ENCODE data around the gene NEDD4L. TPM values are rescaled to one million over a fixed set of nuclear protein-coding genes. Genes with fewer than 3 reads are reported as not detected.
"Not testable (repeated sequence)": the region's sequence is repeated elsewhere in the genome, so short reads cannot be mapped to it uniquely, and the experiment has no call there.

NEDD4L gene
- total RNA-seq, 1 experiment from 2014 or later, result 10.9 TPM

- DNase-seq (ENCODE audit: low read depth), result peak; percentile 30
Observed at GRCh38 chr18:58263055-58263957, 219.3 kb downstream of the NEDD4L start.

- DNase-seq (ENCODE audit: low read depth), result no peak
Observed at GRCh38 chr18:58264075-58264474, 220.0 kb downstream of the NEDD4L start.

DNA sequence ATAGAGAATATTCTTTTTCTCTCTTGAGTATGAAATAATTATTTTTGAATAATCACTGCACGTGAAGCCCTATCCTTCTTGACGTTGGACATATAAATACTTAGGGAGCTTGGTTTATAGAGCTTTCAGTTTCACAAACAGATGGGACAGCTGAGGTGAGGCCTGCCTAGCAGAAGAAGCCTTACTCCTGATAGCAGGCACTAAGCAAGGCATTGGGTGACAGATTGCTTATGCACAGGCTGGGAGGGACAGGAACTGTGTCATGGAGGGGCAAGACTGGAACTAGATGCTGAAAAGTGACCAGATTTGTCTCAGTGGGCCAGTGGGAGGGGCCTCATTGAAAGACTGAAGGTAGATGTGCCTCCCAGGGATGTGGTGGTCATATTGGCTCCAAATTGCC, 220.8 kb downstream of the NEDD4L start:
- DNase-seq (ENCODE audit: low read depth), result no peak

DNA sequence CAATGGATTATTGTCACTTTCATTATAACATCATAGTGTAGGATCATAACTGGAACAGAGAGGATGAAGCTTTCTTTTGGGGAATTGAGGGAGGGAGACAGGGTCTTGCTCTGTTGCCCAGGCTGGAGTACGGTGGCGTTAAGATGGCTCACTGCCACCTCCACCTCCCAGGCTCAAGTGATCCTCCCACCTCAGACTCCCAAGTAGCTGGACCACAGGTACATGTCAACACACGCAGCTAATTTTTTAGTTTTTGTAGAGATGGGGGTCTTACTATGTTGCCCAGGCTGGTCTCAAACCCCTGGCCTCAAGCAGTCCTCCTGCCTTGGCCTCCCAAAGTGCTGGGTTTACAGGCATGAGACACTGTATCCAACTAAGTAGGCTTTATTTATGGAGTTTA, 221.5 kb downstream of the NEDD4L start:
- DNase-seq (ENCODE audit: low read depth), result not testable (repeated sequence)

- DNase-seq (ENCODE audit: low read depth), result no peak
Observed at GRCh38 chr18:58266291-58266690, 222.3 kb downstream of the NEDD4L start.

DNA sequence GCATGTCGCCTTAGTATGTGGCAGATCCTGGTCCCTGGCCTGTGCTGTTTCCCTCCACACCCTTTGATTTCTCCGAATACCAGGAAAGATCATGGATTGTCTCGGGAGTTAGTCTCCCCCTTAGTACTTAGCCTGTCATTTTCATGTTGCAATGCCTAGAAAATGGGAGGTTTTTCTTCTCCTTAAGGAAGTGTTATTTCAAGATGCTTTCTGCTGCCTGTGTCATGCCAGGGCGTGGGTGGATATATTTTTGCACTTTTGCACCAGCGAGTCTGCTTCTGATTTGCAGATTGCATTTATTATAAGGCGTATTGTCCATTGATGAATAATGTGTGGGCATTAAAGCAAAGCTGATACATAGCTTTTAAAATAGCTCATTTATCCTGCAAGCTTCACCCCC, 223.5 kb downstream of the NEDD4L start:
- DNase-seq (ENCODE audit: low read depth), result no peak

GRCh38 chr18:58268849-58269248, 224.8 kb downstream of the NEDD4L start:
- peak; percentile 88 for DNase-seq (ENCODE audit: low read depth)

DNA sequence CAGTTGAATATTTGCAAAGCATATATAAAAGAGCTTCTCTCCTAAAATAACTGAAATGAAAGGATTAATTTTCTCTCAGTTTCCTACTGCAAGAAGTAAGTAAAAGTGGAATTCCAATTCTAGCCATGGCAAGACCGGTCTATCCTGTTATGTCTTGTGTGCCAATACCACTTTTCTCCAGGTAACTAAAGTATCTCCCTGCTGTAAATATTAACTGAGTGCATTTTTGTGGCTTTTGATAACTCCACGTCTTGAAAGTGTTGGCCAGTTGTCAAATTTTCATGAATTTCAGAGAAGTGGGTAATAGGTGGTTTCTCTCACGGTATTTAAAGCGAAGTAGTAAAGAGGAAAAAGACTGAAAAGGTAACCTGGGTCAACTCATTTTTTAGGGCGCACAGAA, 225.9 kb downstream of the NEDD4L start:
- no peak for DNase-seq (ENCODE audit: low read depth)

DNA sequence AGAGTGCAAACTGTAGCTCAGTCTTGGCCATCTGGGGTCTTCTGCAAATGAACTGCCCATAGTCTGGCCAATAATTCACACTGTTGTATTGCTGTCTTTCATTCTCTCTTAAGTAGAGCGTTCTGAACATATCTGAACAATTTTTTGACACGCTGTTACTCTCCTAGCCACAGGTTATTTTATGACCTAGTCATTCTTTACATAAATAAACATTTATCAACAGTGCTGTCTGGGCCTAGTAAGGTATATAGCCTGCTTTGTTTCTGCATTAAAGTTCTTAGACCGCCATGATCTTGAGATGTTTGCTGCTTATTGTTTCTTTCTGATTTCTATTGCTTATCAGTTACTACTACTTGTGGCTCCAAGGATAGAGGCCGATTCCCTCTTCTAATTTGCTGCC, 226.4 kb downstream of the NEDD4L start:
- no peak for DNase-seq (ENCODE audit: low read depth)

- no peak for DNase-seq (ENCODE audit: low read depth)
Observed at GRCh38 chr18:58271770-58272169, 227.7 kb downstream of the NEDD4L start.

GRCh38 chr18:58272209-58272608, 228.2 kb downstream of the NEDD4L start:
- no peak for DNase-seq (ENCODE audit: low read depth)

DNA sequence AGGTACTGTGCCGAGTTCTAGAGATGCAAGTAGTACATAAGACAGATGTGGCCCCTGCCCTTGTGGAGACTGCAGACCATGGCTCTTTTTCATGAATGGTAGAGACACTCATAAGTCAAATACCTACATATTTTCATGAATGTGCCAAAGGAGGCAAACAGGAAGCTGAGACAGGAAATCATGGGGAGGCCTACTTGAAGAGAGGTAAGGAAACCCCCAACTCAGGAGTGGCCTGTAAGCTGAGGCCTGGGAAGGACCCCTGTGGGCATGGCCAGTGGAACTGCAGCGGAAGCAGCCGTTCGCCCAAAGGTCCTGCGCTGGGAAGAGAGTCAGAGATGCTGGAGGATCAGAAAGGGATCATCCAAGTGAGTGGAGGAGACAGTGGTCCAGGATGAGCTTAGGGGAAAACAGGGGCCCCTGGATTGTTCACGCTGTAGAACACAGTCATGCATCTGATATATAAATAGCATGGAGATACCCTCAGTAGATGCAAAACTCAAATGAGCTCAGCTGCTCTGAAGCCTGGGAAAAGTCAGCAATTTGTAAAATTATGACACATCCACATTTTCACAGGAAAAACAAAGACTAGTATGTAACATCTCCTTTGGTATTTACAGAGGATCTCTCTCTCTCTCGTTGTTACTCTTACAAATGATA, 228.9 kb downstream of the NEDD4L start:
- no peak for DNase-seq (ENCODE audit: low read depth)

- DNase-seq (ENCODE audit: low read depth), result no peak
Observed at GRCh38 chr18:58275176-58275575, 231.2 kb downstream of the NEDD4L start.

DNA sequence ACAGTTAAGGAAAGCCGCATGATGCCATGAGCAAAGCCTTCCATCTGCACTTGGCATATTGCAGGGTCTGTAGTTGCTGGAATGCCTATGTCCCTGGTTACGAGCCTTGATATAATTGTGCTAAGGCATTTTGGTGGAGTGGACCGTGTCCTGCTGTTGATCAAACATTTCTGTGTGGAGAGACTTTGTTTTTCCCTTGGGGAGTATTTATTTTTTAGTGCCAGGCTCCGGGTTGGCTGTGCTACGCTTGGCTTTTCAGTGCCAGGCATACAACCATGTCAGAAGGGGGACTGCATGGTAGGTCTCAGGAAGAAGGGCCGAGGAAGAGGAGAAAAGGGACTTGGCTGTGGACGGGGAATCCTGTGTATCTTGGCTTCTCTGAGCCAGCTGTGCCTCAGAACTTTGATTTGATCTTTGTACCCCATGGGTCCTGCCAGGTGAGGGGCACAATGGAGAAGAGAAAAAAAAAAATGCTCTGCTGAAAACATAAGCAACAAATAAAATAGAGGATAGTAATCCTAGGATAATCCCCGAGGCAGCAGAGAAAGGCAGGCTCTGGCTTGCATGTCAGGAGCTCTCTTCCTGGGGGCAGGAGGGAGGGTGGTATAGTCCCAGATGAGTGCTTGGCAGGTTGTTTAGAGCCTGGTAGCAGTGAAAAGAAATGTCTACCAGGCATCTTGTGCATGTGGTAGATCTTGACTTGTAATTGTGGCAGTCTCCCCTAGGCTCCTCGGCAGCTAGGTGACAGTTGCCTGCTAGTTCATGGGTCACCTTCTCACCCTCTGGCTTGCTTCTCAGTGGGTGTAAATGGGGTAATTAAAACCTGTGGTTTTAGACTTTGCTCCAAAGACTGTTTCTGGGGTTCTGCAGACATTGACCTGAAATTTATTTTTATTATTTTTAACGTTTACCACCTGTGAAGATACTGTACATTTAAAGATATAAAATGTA, 233.0 kb downstream of the NEDD4L start:
- no peak for DNase-seq (ENCODE audit: low read depth)

DNA sequence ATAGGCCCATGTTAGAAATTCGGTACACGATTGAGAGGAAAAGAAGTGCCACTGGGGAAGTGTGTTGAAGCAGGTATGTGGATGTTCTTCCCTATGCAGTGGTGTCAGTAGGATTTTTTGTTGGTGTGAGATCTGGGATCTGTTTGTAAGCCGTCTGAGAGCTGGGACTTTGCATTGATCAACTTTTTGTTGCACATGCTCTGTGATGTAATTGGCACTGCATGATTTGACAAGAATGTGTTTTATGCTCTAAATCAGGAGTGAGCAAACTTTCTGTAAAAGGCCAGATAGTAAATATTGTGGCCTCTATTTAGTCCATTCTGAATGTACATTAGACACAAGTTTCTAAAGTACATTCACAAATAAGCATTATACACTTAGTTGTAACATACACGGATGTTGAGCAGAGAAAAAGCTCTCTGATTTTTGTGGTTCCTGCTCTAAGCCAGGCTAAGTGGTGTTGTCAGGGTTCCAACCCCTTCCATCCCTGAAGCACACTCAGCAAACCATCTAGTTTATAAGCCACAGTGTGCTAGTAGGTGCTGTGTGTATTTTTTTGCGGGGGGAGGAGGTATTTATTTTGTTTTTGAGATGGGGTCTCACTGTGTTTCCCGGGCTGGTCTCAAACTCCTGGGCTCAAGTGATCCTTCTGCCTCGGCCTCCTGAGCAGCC, 235.6 kb downstream of the NEDD4L start:
- no peak for DNase-seq (ENCODE audit: low read depth)

DNA sequence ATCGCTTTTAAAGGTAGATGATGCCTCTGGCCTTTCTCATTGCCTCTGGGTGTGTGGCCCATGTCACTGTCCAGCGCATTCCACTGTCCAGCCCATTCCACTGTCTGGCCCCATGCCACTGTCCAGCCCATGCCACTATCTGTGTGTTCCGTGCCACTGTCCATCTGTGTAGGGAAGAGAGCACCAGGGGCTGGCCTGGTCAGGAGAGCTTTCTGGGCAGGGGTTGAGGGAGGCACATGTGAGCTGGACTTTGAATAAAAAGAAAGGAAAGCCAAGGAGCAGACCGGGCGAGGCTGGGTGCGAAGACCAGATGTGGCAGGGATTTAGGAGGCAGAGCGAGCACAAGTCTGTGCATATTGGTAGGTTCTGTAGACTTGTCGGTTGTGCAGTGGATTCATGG, 236.2 kb downstream of the NEDD4L start:
- DNase-seq (ENCODE audit: low read depth), result no peak

DNA sequence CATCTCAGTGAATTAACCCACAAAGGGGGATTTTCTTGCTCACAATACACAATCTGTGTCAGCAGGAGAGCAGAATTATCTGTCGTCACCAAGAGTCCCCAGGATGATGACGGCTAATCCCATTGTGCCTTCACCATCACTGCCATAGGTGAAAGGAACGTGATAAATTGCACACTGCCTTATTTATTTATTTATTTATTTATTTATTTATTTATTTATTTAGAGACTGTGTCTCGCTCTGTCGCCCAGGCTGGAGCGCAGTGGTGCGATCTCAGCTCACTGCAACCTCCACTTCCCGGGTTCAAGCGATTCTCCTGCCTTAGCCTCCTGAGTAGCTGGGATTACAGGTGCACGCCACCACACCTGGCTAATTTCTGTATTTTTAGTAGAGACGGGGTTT, 238.8 kb downstream of the NEDD4L start:
- not testable (repeated sequence) for DNase-seq (ENCODE audit: low read depth)

DNA sequence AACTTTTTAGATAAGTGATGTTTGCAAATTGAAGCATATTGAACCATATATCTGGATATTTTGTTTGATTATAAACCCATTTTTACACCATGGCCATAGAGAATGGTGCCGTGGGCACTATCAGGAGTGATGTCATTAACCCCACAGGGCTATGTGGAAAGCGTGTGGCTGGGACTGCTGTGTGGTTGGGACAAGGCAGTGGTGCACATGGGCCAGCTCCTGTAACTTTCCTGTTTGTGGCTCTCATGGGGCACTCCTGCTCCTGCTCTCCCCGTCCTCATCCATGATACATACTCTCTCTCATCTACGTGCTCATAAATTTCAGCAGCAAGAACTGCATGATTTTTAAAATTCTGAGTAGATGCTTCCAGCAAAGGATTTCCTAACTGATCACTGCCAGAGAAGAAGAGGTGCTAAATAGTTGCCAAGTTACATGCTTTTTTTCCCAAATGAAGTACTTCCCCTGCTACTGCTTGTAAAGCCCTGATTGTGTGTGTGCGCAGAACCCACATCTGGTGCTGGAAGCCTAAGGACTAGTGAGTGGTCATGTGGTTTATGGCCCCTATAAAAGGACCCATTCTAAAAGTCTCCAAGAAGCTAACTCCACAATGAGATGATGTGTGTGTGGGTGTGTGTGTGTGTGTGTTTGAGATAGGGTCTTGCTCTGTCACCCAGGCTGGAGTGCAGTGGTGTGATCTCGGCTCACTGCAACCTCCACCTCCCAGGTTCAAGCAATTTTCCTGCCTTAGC, 240.8 kb downstream of the NEDD4L start:
- peak; percentile 33 for DNase-seq (ENCODE audit: low read depth)

DNA sequence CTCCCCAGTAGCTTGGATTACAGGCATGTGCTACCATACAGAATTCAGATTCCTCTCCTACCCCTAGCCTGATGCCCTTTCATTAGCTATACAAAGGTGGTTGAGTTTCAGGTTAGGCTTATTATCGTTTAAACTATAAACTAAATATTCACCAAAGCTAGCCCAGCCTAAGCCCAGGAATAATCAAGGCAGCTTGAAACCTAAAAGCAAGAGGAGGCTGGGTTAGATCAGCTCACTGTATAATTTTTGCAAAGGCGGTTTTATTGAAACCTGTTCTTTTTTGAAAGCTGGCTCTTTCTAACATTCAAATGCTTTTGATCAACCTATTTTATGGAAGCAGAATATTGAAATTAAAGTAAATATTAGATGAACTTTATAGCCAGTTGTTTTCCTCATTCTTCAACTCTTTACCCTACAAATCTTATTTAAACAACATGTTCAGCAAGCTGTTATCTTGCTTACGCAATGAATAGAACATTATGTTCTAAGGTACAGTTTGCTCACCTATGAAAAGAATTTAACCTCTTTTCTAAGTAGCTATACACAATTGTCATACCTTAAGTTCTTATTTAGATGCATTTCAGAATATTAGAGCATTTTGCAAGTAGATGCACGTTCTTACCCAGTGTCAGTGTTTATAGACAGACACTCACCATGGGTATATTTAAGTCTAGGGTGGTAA, 241.6 kb downstream of the NEDD4L start:
- no peak for DNase-seq (ENCODE audit: low read depth)
